LNCaP clone FGC (cell line): ENCODE data around the gene FSTL5.

Experiments used
- DNase-seq: peaks from one replicate; pipeline ENCODE4 v3.0.0-alpha.2; 2011; ENCODE audit warnings: low read depth
- H3K4me3 ChIP-seq: 2 replicates; pipeline ENCODE4 v1.5.1; 2011; ENCODE audit warnings: mild to moderate bottlenecking, low read depth, low read length, control low read depth
- TF ChIP-seq, protein P1 (sequence below): IDR thresholded peaks from 2 replicates; pipeline ENCODE4 v1.5.1; 2012; ENCODE audit warnings: mild to moderate bottlenecking; ENCODE audit not compliant: control insufficient read depth, insufficient read depth; ENCODE audit errors: extremely low read depth

Gene FSTL5

DNA sequence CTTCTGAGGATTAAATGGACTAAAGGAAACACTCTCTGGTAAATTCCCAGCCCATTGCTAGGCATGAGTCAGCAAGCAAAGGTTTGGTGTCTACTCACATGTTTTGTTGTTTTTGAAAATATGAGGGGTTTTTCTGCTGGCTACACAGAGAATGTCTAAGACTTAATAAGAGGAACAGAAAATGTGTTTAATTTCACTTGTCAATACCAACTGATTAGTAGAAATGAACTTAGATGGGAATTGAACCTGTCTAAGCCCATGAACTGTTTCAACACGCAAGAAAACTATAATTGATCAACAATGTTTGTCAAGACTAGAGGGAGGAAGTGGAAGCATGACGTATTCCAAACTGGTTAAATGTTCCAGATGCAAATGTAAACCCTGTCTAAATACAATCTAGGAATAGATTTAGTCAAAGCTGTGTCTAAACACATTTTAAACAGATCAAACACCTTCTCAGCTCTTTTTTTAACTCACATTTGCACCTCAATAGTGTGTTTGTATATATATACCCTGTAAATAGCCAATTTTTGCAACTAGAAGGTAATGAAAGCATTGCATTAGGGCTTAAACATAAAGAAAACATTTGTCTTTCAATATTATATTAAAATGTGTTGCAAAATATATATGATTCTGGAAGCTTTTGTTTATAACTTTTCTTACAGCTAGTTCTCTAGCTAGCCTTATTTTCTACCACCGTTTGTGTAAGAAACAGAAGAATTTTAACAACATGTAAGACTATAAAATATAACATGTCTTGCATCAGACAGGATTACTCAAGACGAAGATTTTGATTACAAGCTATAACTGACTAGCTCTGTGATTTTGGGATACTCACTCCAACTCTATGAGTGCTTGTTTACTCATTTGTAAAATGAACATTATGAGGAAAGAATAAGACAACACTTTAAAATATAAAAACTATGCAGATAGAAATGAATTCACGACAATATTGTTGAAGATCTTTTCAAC is 607.8 kb downstream of the FSTL5 start:
- TF ChIP-seq, protein P1, sequence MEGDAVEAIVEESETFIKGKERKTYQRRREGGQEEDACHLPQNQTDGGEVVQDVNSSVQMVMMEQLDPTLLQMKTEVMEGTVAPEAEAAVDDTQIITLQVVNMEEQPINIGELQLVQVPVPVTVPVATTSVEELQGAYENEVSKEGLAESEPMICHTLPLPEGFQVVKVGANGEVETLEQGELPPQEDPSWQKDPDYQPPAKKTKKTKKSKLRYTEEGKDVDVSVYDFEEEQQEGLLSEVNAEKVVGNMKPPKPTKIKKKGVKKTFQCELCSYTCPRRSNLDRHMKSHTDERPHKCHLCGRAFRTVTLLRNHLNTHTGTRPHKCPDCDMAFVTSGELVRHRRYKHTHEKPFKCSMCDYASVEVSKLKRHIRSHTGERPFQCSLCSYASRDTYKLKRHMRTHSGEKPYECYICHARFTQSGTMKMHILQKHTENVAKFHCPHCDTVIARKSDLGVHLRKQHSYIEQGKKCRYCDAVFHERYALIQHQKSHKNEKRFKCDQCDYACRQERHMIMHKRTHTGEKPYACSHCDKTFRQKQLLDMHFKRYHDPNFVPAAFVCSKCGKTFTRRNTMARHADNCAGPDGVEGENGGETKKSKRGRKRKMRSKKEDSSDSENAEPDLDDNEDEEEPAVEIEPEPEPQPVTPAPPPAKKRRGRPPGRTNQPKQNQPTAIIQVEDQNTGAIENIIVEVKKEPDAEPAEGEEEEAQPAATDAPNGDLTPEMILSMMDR: no peak
- no peak for DNase-seq
- H3K4me3 ChIP-seq: no peak overlapping the region

DNA sequence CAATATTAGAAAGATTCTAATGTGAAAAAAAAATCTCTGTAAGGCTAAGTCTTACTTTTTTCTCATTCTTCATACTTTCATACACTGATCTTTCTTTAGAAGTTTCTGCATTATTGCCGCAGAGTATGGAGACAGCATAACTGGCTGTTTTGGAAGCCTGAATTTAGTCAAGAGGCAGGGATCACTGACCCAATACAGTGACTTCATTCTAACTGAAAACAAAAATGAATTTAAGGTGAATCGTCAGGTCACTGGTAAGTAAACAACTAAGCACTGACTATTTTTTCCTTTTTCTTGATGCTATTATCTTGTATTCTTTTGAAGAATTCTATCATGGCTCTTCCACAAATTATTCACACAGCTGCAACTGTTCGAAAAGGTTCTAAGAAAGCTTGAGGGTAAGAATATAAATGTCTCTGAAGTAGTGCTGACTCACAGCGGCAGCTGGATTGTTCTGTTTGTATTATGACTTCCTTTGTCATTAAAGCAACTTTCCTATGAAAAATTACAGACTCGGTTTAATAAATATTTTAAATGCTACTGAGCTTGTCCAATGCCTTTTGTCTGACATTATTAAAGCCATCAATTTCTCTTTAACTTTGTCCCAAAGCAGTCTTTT is 609.3 kb downstream of the FSTL5 start:
- no peak for DNase-seq
- TF ChIP-seq, protein P1: no peak
- H3K4me3 ChIP-seq: no peak overlapping the region

DNA sequence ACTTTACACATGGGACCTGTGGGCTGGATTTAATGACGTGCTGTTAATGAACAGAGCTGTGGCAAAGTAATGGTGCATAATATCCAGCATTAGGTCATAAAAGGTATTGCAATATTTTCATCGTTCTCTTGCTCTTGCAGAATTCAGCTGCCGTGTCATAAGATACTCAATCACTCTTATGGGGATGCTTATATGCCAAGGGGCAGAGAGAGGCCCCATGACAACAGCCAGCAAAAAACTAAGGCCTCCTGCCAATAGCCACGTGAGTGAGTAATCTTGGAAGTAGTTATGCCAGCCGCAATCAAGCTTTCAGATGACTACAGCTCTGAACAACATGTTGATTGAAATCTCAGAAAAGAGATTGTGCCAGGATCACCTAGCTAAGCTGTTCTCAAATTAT is 616.9 kb downstream of the FSTL5 start:
- no peak overlapping the region for H3K4me3 ChIP-seq
- no peak for DNase-seq
- TF ChIP-seq, protein P1: no peak

DNA sequence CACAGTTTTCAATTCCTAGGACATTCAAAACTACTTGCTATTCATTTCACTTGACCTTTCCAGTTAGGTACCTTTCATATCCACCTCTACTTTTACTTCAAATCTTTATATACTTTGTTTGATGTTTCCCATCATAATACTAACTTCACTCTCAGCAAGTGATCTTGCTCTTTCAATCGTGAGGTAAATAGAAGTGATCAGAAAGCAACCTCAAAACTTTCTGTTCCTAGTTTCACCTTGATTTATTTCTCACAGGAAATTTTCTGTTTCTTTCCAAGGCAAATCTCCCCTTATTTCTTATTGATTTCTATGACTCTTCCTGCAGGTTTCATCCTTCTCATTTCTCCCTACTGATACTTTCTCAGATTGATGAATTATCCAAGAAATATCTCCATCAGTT is 623.5 kb downstream of the FSTL5 start:
- no peak for DNase-seq
- no peak overlapping the region for H3K4me3 ChIP-seq
- TF ChIP-seq, protein P1: no peak

DNA sequence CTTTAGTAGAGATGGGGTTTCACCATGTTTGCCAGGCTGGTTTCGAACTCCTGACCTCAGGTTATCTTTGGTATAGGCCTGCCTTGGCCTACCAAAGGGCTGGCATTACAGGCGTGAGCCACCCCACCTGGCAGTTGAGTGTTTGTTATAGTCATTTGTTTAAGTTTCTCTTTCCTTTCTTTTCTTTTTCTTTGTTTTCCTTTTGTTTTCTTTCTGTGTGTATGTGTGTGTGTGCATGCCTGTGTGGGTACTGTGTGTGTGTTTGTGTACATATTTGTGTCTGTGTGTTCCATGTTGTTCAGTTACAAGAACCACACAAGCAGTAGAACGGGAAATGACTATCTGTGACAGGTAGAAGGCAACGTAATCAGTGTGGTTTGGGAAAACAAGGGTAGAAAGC is 624.9 kb downstream of the FSTL5 start:
- TF ChIP-seq, protein P1: no peak
- no peak for DNase-seq

DNA sequence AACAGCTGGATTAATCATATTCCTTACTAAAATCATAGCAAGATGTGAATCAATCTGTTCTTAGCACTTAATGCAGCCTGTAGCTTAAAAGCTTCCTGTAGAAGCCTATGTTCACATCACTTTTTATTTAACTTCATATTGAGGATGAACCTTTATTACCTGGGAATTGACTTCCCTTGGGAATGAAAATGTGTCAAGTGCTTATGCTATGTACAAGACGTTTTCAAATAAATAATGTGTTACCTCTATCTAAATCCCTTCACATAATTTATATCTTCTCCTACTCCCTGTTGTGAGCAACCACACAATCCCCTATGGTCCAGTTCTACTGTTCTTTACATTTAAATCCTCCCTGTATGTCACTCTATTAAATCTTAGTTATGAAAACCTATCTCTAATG is 633.1 kb downstream of the FSTL5 start:
- H3K4me3 ChIP-seq: no peak overlapping the region
- no peak for DNase-seq
- TF ChIP-seq, protein P1: no peak

More for the DNA sequence above, 624.9 kb downstream of the FSTL5 start:
- H3K4me3 ChIP-seq: no peak overlapping the region

DNA sequence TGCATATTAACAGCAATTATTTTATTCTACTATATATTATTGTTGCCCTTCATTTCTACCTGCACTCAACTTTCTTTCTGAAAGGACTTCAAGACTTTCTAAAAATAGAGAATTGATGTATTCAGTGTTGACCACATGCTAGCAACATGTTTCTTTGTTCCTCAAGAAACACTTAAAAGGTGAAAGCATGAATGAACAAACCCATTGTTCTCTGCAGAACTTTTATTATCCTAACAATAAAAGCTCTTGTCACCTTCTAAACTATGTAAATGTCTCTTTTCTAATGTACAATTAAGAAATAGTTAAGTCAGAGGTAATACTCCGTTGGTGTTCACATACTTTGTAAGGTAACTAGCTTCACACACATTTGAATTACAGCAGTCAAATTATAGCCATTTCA is 638.7 kb downstream of the FSTL5 start:
- DNase-seq: no peak

More for the DNA sequence above, 638.7 kb downstream of the FSTL5 start:
- H3K4me3 ChIP-seq: no peak overlapping the region
- TF ChIP-seq, protein P1: no peak
